HG03159 (cell line): ENCODE results near the gene KRTAP4-3.
"Not testable (repeated sequence)": the region's sequence is repeated elsewhere in the genome, so short reads cannot be mapped to it uniquely, and the experiment has no call there.

ENCODE experiments used
- ATAC-seq: cut with Tn5 transposase; IDR thresholded peaks from one replicate; pipeline ENCODE4 v1.9.1; 2021; ENCODE audit warnings: mild to moderate bottlenecking, moderate library complexity; ENCODE audit not compliant: unreplicated experiment

KRTAP4-3 gene

GRCh38 chr17:41168121-41168520 lies at the start of gene KRTAP4-3:
Gene KRTAP4-3, minus strand, starts transcription at chr17:41168221. Its CDS starts 49 bp downstream, at chr17:41168172.
- ATAC-seq: no peak

DNA sequence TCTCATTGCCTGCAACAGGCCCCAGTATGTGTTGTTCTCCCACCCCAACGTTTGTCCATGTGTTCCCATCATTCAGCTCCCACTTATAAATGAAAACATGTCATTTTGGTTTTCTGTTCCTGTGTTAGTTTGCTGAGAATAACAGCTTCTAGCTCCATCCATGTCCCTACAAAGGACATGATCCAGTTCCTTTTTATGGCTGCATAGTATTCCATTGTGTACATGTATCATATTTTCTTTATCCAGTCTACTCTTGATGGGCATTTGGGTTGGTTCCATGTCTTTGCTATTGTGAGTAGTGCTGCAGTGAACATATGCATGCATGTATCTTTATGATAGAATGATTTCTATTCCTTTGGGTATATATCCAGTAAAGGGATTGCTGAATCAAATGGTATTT lies 47.7 kb upstream of the KRTAP4-3 start:
- ATAC-seq: no peak

GRCh38 chr17:41212524-41213169 lies 44.6 kb upstream of the KRTAP4-3 start:
- ATAC-seq: no peak

DNA sequence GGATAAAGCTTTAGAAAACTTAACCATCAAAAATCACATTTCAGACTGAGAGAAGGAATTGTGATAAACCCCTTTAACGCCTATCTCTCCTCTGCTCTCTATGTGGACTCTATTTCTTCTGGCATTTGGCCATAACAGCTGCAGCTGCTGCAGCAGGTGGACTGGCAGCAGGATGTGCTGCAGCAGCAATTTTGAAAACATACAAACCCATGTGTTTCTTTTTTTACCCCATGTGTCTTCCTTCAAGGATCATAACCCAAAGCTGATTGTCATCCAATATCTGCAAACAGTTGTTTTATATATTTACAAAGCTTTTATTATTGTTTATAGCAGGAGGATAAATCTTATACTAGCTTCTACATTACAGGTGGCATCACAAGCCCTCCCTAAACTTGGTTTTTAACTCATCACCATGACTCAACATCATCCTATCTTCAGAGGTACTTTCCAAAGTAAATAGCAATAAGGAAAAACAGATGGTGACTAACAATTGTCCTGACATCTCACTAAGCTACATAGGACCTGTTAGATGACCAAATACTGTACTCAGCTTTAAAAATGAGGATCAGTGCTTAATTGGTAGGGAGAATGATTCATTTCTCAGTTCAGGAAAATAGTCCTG lies 43.9 kb upstream of the KRTAP4-3 start:
- no peak for ATAC-seq

DNA sequence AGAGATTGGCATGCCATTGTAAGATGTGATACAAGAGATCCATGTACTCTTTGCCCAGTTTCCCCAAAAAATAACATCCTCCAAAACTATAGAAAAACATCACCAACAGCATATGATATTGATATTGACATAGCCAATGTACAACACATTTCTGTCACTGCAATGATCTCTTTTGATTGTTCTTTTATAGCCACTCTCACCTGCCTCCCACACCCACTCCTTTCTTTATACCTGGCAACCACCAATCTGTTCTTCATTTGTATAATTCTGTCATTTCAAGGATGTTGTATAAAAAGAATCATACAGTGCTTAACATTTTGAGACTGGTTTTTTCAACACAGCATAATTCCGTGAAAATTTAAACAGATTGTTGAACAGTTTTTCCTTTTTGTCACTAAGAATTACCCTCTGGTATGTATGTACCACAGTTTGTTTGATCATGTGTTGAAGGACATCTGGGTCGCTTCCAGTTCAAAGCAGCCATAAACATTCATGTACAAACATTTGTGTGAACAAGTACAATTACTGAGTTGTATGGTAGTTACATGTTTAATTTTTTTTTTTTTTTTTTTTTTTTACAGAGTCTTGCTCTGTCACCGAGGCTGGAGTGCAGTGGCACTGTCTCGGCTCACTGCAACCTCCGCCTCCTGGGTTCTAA lies 31.5 kb upstream of the KRTAP4-3 start:
- ATAC-seq: no peak

DNA sequence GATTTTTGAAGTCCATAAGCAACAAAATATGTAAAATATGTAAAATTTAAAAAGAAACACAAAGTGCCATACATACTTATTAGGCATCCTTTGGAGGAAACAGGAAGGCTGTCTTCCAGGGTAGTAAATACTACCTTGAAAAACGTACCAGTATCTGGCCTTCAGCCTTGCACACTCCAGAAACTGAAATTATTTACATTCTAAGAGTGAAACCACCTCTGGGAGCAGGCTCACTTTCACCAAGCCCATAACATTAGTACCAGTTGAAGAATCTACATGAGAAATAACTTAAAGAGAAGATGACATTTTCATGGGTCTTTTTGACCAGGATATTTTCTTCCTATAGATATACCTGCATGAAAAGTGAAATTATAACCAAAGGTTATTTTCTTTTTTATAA lies 28.0 kb upstream of the KRTAP4-3 start:
- no peak for ATAC-seq

- ATAC-seq: no peak
Measured at GRCh38 chr17:41190328-41190727, 22.3 kb upstream of the KRTAP4-3 start.

DNA sequence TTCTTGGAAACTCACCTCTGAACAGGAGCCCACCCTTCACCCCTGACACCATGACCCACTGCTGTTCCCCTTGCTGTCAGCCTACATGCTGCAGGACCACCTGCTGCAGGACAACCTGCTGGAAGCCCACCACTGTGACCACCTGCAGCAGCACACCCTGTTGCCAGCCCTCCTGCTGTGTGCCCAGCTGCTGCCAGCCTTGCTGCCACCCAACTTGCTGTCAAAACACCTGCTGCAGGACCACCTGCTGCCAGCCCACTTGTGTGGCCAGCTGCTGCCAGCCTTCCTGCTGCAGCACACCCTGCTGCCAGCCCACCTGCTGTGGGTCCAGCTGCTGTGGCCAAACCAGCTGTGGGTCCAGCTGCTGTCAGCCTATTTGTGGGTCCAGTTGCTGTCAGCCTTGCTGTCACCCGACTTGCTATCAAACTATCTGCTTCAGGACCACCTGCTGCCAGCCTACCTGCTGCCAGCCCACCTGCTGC lies 21.9 kb upstream of the KRTAP4-3 start, which contains the start of gene KRTAP9-1:
TSS of gene KRTAP9-1 (plus strand) at position 51 of the 482 bp plus-strand sequence. CDS start at position 51, 0 bp downstream.
- not testable (repeated sequence) for ATAC-seq

DNA sequence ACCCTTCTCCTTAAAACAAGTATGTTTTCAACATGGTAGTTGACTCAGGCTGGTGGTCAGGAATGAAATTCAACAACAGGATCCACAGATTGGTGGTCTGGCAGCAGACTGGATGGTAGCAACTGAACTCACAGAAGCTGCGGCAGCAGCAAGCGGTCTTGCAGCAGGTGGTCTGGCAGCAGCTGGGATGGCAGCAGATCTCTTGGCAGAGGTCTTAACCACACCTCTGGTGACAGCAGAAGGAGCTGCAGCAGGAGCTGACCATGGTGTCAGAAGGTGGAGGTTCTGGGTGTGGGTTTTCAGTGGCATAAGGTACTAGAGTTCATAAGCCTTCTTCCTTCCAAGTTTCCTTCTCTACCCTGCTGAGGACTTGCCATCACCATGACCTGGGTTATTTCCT lies 18.9 kb upstream of the KRTAP4-3 start:
- ATAC-seq: no peak

DNA sequence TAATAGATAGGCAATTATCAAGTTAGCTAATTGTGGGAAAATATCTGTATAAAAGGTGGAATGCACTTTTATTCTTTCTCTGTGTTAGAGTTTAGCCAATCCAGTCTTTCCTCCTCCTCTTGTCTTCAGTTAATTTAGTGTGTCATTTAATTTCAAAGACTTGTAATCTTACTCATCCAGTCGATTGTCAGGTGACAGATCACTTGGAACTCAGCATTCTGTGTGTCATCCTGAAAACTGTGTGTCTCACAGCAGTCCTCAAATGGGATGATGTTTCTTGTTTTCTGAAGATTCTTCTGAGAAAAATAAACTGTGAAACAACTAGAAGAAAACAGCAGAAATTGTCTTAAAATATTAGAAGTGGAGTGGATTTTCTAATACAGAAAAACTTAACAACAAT lies 17.0 kb upstream of the KRTAP4-3 start:
- no peak for ATAC-seq

GRCh38 chr17:41184480-41184961 lies 16.5 kb upstream of the KRTAP4-3 start, which contains the start of gene KRTAP4-1:
Gene KRTAP4-1, minus strand, starts transcription at chr17:41184911. Its CDS starts 57 bp downstream, at chr17:41184854.
- no peak for ATAC-seq

DNA sequence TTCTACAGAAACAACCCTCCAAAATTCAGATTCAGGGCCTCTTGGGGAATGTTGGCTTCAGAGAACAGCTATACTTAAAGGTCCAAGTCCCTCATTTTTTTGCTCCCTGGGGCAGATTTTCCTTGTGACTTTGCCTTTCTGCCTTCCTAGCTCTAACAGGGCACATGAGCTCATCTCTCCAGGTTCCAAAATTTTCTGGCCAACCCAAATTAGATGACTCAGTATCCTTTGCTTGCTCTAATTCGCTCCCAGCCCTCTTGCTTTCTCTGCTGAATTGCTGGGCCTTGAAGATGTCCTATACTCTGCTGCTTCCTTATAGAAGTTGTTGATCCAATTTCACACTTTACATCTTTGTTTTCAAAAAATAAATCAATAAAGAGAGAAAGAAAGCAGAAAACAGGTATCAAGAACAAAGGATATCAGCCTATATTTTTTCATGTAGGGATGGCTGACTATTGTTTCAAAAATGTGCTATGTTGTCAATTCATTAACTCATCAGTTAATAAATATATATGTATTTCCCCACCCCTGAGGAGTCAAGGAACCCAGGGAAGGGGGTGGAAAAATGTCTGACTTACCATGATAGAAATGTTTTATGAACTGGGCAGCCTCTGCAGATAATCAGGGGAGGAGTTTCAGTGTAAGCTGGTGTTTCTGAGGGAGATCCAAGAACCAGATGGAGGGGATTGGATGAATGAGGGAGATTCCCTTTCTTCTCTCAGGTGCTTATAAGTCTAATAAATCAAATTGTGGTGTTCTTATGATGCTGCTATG lies 11.0 kb upstream of the KRTAP4-3 start:
- no peak for ATAC-seq

- ATAC-seq: no peak
Measured at GRCh38 chr17:41178341-41178740, 10.3 kb upstream of the KRTAP4-3 start.

DNA sequence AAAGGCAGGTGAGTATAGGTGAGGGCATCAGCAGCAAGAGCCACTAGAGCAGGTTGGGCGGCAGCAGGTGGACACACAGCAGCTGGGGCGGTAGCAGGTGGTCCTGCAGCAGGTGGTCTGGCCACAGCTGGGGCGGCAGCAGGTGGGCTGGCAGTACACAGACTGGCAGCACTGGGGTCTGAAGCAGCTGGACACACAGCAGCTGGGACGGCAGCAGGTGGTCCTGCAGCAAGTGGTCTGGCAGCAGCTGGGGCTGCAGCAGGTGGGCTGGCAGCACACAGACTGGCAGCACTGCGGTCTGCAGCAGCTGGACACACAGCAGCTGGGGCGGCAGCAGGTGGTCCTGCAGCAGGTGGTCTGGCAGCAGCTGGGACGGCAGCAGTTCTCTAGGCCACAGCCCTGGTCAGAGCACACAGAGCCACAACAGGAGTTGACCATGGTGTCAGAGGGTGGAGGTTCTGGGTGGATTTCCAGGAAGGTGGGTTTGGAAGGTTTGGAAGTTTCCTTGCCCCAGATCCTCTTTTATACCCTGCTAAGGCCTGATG lies 9.8 kb upstream of the KRTAP4-3 start, which contains the start of gene KRTAP4-2:
TSS of gene KRTAP4-2 (minus strand) at position 495 of the 545 bp plus-strand sequence. CDS start at position 438, 57 bp downstream.
- ATAC-seq: no peak

- no peak for ATAC-seq
Measured at GRCh38 chr17:41176744-41177387, 8.8 kb upstream of the KRTAP4-3 start.

DNA sequence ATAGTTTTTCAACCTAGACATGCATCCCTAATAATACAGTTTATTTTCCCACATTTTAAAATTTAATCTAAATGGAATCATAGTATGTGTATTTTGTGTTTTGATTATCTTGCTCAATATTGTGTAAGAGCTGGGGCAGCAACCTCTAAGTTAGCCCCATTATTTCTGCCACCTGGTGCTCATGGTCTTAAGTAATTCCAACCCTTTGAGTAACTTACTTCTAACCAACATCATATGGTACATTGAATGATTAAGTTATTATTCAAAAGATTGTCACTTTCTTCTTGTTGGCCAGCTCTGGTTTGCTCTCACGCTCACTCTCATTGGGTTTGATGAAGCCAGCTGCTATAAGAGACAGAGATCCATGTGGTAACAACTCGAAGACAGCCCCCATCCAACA lies 3.9 kb upstream of the KRTAP4-3 start:
- no peak for ATAC-seq

- no peak for ATAC-seq
Measured at GRCh38 chr17:41167561-41167960, 460 bp downstream of the KRTAP4-3 start.

GRCh38 chr17:41163828-41164227 lies 4.2 kb downstream of the KRTAP4-3 start:
- ATAC-seq: no peak

DNA sequence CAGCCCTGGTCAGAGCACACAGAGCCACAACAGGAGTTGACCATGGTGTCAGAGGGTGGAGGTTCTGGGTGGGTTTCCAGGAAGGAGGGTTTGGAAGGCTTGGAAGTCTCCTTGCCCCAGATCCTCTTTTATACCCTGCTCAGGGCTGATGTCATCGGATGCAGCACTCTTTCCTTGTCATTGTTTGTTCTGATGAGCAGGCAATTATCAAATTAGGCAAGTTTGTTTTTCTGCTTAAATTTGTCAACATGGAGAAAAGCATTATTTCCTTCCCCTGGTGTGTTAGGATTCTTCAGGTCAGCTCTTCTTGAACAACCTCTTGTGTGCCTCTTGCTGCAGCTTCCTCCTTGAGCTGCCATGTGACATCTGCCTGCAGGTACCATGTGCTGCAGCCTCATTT lies 7.4 kb downstream of the KRTAP4-3 start, which contains the start of gene KRTAP4-4:
TSS of gene KRTAP4-4 (minus strand) at position 101 of the 400 bp plus-strand sequence. CDS start at position 44, 57 bp downstream.
- no peak for ATAC-seq

DNA sequence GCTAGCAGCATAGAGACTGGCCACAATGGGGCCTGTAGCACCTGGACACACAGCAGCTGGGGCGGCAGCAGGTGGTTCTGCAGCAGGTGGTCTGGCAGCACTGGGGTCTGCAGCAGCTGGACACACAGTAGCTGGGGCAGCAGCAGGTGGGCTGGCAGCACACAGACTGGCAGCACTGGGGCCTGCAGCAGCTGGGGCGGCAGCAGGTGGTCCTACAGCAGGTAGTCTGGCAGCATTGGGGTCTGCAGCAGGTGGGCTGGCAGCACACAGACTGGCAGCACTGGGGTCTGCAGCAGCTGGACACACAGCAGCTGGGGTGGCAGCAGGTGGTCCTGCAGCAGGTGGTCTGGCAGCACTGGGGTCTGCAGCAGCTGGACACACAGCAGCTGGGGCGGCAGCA lies 7.8 kb downstream of the KRTAP4-3 start:
- not testable (repeated sequence) for ATAC-seq
